Pons (tissue), 1 donor: ENCODE measurements around the gene SNX3.

ENCODE experiments used
- DNase-seq: peaks from one replicate; pipeline ENCODE4 v3.0.0-alpha.2; 2016; ENCODE audit warnings: low spot score

Gene SNX3

DNA sequence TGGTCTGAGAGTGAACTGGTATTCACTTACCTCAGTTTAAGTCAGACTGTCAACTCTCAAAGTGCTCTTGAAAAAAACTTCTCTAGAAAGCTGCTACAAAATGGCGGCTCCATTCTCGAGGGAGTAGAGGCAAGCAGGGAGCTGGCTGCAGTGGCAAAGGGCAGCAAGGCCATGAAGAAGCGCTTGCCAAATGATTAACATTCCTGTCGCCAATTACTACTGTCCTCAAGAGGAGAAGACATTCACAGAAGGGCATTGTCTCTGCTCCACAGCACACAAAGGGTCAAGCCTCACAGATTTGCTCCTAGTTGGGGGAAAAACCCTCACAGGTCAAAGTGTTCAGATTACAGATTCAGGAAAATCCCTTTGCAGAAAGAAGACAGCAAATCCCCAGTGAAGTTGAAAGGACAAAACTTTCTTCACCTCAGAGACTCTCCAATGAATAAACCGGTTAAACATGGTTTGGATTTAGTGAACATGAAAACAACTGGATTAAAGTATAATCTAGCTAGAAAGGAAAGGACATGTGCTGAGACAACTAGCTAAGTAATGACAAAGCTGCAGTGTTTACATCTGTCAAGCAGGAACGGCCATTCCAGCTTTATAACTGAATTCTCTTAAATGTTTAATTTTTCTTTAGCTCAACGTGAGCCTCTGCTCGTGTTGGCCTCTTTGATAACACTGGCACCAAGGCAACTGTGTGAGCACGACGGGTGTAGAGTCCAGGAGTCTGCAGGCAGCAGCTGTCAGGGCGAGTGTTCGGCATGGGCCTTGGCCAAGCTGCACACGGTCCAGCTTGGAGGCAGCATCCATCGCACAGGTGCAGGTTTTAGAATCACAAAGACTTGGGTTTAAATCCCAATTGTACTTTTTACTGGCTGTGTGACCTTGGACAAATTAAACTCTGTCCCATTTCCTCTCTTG is 57.4 kb downstream of the SNX3 start:
- DNase-seq = no peak

DNA sequence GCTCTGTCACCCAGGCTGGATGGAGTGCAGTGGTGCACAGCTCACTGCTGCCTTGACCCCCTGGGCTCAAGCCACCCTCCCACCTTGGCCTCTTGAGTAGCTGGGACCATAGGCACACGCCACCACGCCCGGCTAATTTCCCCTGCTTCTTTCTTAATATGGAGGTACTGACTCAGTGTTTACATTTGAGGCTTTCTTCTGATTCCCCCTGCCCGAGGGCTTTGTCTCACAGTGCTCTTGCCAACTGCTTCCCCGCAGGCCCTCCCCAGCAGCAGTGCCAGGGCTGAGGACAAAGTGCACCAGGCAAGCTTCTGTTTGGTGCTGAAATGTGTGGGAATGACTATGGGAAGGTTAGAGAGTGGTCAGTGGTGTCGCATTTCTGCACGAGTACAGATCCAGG is 60.2 kb downstream of the SNX3 start:
- no peak for DNase-seq

DNA sequence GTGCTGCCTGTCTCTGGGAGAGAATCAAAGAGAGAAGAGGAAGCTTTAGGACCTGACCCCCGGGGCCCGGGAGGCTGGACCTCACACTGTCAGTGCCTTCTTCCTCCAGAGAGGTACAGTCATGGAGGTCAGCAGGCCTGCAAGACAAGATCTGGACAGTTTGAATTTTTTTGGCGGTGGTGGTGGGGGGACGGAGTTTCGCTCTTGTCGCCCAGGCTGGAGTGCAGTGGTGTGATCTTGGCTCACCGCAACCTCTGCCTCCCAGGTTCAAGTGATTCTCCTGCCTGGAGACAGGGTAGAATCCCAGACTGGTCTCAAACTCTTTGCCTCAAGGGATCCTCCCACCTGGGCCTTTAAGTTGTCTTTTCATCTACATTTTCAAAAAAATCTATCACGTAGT is 60.7 kb downstream of the SNX3 start:
- no peak for DNase-seq

DNA sequence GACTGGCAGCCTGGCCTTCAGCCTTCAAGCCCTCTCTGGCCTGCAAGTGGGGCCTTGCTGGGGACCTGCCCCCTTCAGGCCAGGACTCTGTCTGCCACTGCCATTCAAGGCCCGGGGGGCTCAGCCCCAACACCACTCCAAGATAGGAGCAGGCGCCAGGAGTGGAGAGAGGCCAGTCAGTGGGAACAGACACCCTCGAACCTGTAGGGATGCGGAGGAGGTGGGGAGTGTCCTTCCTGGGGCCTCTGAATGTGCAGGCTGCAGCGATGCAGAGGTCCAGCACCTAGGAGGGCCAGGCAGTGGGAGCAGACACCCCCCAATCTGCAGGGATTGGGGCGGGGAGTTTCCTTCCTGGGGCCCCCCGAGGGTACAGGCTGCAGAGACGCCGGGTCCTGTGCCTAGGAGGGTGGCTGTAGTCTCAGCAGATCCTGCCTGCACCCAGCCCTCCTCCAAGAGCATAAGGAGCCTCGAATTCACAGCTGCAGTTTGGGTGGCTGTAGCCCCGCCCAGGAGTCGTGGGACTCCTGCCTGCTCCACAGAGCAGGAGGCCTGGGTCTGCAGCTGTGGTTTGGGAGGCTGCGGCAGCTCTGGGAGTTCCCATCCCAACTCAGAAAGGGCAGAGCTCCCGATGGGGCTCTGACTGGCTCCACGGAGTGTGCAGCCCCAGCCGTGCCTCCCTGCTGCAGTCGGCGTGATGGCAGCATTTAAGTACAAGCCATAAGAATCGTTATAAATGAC is 61.9 kb downstream of the SNX3 start:
- no peak for DNase-seq

DNA sequence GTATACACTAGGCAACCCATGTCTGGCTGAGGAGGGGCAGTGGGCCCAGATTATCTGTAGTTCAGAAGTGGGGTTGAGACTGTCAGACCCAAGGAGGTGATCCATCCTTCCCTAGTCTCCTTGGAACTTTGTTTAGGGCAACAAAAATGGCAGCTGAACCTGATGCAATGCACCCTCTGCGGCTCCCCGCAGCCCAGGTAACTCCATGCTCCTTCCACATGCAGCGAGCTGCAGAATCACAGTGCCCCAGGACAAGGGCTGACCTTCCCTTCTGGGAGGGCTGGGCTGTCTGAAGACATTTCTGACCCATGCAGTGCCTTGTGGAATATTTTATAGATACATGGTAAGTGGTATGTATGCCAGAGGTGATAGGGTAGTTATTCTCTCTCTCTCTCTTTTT is 65.6 kb downstream of the SNX3 start:
- DNase-seq = no peak

DNA sequence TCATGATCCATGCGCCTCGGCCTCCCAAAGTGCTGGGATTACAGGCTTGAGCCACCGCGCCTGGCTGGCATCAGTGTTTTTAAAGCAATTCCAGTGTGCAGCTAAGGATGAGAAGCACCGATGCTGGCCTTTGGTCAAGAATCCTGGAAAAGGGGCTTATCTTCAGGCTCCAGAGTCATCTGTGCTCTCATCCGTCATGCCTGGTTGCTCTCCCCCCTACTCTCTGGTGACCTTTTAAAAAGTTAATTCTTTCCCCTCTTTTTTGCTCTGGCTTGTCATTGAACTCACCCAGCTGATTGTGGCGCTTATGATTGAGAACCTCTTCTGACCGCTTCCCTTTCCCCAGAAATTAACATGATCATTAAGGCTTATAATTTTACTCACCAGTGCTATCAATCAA is 66.3 kb downstream of the SNX3 start:
- DNase-seq = no peak

DNA sequence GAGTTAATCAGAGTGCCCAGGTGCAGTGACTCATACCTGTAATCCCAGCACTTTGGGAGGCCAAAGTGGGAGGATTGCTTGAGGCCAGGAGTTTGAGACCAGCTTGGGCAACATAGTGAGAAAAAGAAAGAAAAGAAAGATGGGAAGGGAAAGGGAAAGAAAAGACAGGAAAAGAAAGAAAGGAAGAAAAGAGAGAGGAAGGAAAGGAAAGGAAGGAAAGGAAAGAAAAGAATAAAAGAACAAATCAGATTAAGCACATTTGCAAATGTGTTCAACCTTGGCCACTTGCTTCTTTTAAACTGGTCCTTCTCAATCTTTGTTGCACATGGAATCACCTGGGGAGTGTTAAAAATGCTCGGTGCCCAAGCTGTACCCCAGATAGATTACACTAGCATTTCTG is 67.0 kb downstream of the SNX3 start:
- no peak for DNase-seq

DNA sequence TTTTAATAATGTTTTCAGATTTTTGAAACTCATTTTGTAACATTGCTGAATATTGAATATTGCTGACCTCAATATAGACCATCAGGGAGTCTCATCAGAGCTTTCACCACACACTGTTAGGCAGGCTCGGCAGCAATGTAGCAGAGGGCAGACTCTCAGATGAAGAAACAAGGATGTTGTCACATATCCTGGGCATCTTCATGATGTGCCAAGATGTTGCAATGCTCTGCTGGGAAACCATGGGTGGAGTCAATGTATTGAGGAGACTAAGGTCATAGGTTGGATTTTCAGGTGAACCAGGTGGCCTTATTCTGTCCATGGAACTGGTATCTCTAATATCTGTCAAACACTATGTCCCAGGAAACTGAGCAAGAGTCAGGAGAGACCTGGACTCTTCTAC is 67.7 kb downstream of the SNX3 start:
- DNase-seq = no peak

DNA sequence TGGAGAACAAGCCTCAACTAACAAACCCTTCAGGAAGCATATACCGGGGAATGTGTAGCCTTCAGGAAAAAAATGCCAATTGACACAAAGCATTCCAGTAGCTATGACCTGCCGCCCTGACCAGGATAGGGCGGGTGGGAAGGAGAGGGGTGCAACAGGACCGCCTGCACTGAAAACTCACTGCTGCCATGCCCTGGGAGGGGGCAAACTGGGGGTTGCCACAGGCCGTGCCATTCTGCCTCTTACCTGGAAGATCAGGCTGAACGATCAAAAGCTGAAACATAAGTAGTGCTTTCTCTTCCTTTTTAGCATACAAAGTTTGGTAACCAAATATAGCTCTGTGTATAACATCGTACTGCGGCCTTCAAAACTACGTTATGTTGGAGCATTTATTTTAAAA is 73.3 kb downstream of the SNX3 start:
- DNase-seq = no peak

DNA sequence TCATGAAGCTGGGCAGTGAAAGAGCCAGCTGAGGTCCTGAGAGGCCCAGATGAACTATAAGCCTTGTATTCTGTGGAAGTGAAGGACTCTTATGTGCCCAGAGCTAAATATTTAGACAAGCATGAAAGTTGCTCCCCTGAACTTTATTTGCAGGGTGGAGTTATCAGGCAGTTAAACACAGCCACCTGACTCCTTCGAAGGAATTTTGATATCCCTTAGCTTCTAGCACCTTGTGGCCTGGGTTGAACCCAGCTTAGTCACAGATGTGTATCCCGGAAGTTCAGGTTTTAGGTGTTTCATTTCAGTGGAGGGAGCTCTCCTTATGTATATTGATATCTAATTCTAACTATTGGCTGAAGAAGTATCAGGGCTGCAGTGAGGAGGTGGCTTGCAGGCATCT is 74.6 kb downstream of the SNX3 start:
- no peak for DNase-seq

DNA sequence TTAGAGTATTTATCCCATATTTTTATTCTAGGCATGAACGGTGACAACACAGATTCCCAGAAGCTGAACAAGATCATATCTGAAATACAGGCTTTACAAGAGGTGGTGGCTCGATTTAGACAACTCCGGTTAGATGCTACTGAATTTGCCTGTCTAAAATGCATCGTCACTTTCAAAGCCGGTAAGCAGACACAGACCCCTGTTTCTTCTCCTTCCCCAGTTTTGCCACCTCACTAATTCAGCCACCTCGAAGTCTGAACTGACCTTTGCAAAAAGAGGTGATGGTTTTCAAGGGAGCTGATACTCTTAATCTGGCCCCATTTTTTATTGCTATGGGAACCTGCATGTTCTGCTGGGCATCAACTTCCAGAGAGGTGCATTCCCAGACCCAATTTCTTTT is 80.1 kb downstream of the SNX3 start:
- no peak for DNase-seq

DNA sequence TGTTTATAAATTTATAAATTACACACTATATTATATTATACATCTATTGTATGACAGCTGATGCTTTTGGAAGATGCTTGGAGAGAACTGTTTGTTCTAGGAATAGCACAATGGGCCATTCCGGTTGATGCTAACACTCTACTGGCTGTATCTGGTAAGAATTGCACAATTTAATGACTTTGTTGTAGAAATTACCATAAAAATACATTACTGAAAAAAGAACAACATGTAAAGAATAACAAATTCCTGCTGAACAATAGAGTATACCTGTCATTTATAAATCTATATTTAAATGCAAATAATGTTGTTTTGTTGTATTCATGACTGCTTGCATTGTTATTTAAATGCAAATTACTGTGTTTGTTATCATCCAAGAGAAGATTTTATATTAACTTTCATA is 80.6 kb downstream of the SNX3 start:
- DNase-seq = no peak

DNA sequence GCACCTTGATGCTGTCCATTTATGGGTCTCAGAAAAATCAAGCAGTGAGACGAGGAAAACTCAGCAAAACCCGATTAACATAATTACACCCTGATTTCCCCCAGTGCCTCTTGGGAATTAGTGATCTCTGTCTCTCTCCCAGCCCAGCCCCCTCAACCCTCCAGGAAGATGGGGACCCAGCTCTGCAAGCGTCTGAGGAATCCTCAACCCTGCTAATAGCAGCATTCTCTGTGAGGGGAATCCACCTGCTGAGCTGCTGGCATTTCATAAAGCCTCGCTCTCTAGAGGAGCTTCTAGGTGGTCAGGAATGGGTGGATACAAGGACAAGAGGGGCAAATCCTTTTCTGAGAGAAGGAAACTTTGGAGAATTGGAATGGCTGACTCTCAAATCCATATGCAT is 81.1 kb downstream of the SNX3 start:
- no peak for DNase-seq

DNA sequence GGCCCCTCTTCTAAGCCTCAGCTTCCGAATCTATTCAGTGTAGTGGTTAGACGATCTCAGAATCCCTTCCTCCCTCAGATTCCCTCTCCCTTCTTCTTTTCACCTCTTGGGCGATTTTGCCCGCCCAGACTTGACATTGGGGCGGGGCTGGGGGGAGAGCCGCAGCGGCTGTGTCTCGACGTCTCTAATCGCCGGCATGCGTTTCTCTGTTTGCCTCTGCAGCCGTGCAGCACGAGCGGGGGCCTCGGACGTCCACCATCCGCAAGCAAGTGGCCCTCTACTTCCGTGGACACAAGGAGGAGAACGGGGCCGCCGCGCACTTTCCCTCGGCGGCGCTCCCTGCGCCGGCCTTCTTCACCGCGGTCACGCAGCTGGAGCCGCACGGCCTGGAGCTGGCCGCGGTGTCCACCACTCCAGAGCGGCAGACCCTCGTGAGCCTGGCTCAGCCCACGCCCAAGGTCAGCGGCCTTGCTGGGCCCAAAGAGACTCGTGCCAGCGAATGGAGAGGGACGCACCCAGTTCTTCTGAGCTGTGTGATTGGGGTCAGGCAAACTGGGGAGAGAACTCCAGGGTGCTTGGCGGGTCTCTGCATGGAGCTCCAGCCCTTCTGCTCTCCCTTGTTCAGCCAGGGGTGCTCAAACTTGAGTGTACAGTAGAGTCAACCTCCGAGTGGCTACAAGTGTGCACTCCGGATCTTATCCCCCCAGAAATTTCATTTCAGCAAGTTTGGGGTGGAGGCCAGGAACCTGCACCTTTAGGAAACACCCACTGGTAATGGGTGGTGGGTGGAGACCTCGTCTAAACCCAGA is 84.4 kb downstream of the SNX3 start:
- no peak for DNase-seq

DNA sequence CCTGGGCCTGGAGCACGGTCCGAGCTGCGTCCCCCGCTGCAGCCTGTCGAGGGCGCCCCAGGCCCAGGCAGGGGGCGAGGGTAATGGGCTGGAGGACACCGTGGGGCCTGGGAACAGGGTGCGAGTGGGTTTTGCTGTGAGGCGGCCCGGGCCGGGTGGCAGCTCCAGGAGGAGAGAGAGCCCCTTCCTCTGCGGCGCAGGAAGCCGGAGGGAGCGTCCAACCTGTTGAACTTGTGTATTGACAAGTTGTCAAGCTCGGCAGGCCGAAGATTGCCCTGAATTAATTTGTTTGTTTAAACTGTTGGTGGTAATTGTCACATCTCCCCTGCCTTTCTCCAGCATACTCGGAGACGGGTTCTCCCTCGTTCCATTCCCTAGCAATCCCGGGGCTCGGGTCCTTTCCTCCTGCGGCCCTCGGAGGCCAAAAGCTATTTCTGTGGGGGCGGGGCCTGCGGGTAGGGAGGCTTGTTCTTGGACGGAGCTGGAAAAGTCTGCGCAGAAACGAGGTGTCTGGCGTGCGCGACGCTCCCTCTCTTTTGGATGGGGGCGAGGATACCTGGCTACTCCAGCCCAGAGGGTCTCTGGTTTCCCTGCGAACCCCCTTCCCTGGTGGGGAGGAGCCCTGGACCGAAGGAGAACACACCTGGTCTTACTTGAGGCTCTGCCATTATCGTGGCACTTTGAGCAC is 85.1 kb downstream of the SNX3 start:
- DNase-seq = no peak

DNA sequence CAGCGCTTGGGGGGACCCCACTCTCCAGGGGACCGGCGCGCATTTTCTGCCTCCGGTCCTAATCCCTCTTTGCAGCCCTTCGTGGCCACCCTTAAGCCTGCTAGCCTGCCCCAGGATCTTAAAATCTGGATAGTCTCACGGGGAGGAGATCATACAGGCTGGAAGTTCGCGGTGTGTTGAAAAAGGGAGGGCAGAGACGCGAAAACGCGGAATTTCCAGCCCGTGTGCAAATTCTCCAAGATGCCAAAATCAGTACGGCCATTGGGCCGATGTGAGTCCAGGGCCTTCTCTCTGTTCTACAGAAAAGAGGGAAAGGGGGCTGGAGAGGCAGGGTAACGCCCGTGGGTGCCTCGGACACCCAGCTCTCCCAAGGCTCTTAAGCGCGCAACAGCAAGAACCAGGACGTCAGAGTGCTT is 85.7 kb downstream of the SNX3 start:
- DNase-seq = no peak

DNA sequence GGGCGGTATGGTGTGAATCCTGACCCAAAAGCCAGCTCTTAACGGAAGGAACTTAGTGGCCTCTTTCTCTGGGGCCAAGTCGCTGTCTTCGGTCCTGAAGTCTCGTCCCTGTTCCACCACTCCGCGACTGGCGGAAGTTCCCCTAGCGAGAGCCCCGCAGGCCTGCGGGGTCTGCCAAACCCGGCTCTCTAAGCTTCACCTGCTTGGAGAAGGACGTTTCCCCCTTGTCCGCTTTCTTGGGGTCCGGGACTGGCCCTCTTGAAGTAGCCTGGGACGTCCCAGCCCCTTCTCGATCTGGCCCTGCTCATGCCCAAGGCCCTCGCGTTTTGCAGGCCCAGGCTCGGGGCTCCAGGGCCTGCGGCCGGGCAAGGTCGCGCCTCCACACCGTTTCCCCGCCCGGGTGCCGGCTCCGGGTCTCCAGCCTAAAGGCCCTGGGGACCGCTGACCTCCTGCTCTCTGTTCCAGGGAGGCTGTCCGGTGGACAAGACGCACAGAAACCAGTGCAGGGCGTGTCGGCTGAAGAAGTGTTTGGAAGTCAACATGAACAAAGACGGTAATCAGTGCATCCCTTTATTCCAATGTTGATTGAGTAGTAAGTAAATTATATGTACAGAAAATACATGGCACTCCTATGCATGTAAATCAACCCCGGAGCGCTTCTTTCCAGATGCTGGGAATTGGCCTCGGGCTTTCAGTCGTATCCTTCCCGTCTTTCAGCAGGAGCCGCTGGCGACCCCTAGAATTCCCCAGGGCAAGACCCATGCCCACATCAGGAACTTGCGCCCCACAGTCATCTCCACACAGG is 86.3 kb downstream of the SNX3 start:
- DNase-seq = no peak

DNA sequence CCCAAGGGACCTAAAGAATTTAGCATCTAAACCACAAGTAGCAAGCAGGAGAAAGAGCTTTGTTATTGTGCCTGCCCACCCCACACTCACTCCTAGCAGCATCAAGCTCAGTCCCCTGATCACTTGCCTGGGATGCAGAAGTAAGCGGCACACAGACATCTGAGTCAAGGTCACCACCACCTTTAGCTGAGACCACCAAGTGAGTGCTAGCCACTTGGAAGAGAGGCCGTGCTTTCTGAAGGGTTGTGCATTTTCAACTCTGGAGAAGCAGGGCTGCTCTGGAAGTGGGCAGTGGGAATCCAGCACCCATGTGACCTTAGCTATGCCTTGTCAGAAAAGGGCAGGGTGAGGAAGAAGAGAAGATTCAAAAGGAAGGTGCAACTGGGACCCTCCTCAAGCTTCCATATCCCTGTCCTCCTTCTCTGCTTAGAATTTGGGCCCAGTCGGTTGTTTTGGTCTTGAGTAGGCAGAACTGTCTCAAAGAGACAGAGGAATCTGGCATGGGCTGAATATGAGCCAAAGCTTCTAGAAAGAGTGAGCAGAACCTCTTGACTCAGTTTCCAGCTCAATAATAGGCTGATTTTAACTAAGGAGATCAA is 88.8 kb downstream of the SNX3 start:
- DNase-seq = no peak

DNA sequence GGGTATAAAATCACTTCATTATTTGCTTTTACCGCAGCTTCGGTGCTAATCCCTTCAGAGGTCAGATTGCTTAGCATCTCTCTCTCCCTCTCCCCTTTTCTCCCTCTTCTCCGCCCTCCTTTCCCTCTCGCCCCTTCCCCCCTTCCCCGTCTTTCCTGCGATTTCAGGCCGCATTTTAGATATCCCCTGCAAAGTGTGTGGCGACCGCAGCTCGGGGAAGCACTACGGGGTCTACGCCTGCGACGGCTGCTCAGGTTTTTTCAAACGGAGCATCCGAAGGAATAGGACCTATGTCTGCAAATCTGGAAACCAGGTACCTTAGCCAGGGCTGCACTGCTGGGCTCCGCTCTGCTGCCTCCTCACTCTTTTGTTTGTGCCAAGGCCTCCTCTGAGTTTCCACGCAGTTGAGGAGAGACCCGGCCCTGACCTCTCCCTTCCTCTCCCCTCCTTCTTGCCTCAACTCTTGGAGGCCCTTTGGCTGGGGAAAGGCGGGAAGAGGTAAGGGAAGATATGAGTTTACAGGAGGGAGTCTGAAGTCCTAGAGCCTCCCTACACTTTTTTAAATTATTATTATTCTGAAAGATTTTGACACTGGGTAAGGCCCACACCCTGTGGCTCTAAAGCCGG is 89.4 kb downstream of the SNX3 start:
- no peak for DNase-seq
